D721Med (cell line): Measurements from ENCODE around the gene DISP3.

ENCODE experiments used
- DNase-seq: peaks from one replicate; pipeline ENCODE4 v3.0.0; 2011; ENCODE audit warnings: low spot score; ENCODE audit not compliant: insufficient read length
- FAIRE-seq: peaks from 2 replicates; lab custom pipeline; 2011; peaks lifted over from hg19 to GRCh38; lab: Jason Lieb, UNC
- TF ChIP-seq, protein P1 (sequence below): IDR thresholded peaks from 2 replicates; pipeline ENCODE4 v1.5.1; 2012; ENCODE audit warnings: mild to moderate bottlenecking, control low read depth; ENCODE audit not compliant: insufficient read depth; ENCODE audit errors: missing control alignments

The DISP3 gene

DNA sequence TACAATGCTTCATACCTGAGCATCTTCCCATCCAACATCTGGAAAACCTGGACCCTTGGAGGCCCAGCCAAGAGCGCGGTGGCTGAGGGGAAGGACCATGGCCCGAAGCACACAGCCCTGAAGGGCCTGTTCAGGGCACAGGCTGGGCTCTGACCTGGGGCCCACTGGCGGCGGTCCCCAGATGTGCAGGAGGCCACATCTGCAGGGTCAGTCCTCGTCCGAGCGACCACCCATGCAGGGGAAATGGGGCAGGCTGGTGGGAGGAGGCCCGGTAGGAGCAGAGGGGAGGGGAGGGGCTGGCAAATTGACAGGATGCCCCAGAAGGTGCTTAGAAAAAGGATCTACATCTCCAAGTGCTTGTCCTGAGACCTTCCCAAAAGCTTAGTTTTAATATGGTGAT is 59.9 kb downstream of the DISP3 start:
- TF ChIP-seq, protein P1, sequence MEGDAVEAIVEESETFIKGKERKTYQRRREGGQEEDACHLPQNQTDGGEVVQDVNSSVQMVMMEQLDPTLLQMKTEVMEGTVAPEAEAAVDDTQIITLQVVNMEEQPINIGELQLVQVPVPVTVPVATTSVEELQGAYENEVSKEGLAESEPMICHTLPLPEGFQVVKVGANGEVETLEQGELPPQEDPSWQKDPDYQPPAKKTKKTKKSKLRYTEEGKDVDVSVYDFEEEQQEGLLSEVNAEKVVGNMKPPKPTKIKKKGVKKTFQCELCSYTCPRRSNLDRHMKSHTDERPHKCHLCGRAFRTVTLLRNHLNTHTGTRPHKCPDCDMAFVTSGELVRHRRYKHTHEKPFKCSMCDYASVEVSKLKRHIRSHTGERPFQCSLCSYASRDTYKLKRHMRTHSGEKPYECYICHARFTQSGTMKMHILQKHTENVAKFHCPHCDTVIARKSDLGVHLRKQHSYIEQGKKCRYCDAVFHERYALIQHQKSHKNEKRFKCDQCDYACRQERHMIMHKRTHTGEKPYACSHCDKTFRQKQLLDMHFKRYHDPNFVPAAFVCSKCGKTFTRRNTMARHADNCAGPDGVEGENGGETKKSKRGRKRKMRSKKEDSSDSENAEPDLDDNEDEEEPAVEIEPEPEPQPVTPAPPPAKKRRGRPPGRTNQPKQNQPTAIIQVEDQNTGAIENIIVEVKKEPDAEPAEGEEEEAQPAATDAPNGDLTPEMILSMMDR, result no peak
- FAIRE-seq (no peak), DNase-seq (no peak)

DNA sequence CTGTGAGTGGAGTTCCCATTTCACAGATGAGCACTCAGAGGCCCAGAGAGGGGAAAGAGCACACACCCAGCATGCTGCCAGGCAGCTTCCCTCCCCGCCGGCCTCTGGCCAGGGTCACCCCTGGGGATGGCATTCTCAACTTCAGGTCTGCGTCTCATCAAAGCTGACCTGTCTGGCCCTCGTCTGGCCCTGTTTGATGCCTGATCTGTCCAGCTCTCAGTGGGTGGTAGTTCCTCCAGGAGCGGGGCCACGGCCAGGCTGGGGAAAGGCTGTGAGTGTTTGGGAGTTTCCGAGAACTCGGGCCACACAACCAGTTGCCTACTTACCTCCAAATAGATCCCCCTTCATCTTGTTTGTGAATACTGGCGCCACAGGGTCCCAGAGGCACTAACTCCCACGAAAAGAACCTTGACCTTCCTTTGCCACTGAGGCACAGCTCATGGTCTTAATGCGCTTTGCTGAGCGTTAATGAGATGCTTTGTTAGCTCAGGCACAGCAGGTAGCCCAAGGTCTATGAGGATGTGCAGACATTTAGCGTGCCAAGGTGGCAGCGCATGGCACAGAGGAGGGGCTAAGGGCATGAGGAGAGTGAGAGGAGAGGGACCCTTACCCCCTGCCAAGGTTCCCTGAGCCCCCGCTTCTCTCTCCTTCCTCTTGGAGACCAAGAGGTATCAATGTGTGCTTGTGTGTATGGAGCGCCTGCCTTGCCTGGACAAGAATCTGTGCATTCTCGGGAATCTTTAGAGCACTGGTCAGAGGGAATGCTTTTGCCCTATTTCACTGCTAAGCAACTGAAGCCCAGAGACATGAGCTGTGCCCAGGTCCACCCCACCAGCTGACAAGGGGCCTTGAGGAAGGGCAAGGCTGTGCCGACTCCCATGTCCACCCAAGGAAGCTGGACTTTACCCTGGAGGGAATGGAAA is 61.2 kb downstream of the DISP3 start:
- FAIRE-seq (no peak), DNase-seq (no peak)
- TF ChIP-seq, protein P1, result no peak

DNA sequence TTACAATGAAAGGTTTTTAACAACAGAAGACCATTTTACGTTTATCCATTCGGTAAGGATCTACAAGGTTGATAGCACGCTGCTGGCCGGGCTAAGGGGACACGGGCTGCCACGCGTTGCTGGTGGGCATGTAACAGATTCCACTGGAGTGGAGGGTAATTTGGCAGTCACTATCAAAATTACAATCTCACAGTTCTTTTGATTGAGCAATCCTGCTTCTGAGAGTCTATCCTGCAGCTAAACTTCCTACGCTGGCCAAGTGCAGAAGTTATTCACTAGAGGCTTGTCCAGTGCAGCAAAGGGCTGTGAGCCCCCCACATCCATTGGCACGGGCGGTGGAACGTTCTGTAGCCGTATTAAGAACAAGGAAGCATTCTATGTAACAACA is 61.8 kb downstream of the DISP3 start:
- FAIRE-seq (no peak), DNase-seq (no peak)
- TF ChIP-seq, protein P1, result no peak

DNA sequence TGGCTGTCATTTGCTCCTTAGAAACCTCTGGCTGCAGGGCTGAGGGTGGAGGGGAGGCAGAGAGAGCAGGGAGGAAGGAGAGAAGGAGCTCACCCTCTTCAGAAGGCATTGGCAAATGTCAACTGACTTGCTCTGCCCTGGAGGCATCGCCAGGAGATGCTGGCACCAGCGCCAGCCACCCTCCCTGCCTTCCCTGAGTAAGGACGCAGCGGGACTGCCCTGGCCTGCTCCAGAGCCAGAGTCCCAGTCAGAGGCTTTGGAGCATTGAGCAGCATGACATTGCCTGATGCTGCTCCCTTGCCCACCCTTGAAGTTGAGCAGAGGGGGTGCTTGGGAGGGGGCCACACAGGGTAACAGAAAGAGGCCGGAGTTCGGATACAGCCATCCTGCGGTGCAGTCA is 62.3 kb downstream of the DISP3 start:
- FAIRE-seq, result no peak
- DNase-seq, result no peak
- TF ChIP-seq, protein P1, result no peak

DNA sequence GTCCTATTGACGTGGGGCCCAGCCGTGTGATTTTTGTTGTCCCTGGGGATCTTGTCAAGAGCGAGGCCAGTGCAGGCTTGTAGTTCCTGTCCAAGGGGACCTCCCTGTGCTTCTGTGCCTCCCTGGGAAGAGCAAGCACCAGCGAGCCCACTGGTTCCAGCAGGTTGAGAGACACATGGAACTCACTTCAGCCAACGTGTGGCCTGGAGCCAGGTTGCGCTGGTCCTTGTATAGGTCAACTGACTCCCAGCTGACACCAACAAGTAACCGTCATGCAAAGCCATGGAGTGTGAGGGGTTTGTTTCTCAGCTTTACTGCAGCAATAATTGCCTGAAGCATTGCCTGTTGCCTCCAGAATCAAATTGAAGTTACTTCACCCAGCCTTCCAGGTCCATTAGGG is 63.0 kb downstream of the DISP3 start:
- DNase-seq (no peak), FAIRE-seq (no peak)
- TF ChIP-seq, protein P1, result no peak

DNA sequence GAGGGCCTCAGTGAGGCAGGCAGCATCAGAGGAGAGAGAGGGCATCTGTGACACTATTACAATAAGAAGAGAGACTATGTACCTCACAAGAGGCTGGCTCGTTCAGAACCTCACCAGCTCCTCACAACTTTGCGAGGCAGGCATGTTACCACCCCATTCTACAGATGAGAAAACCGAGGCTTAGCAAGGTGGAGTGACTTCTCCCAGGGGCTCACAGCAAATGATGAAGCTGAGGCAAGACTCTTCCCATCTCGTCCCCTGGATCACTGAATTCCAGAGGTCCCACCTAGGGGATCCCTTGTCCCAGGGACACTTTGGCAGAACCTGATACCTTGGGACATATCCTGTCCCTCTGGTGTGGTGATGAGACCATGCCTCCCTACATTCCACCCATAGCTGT is 64.4 kb downstream of the DISP3 start:
- no peak for FAIRE-seq
- TF ChIP-seq, protein P1, result no peak

DNA sequence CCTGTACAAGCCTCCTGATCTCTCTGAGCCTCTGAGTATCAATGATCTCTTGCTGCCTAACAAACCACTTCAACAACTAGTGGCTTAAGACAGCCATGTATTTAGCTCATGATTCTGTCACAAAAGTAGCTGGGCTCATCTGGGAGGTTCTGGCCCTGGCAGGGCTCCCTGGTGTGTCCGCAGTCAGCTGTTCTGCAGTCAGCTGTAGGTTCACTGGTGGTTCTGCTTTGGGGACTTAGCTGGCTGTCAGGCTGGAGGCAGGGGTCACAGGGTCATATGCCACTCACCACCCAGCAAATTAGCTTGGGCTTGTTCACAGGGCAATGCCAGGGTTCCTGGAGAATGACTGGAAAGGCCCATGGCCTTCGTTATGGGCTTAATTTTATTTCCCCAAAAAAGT is 64.8 kb downstream of the DISP3 start:
- FAIRE-seq, result no peak
- TF ChIP-seq, protein P1, result no peak
- DNase-seq, result no peak

More for the DNA sequence above, 64.4 kb downstream of the DISP3 start:
- no peak for DNase-seq
